ENCODE measurements around the gene SLC26A11.
"Not testable (repeated sequence)": the region's sequence is repeated elsewhere in the genome, so short reads cannot be mapped to it uniquely, and the experiment has no call there.

Gene SLC26A11

DNA sequence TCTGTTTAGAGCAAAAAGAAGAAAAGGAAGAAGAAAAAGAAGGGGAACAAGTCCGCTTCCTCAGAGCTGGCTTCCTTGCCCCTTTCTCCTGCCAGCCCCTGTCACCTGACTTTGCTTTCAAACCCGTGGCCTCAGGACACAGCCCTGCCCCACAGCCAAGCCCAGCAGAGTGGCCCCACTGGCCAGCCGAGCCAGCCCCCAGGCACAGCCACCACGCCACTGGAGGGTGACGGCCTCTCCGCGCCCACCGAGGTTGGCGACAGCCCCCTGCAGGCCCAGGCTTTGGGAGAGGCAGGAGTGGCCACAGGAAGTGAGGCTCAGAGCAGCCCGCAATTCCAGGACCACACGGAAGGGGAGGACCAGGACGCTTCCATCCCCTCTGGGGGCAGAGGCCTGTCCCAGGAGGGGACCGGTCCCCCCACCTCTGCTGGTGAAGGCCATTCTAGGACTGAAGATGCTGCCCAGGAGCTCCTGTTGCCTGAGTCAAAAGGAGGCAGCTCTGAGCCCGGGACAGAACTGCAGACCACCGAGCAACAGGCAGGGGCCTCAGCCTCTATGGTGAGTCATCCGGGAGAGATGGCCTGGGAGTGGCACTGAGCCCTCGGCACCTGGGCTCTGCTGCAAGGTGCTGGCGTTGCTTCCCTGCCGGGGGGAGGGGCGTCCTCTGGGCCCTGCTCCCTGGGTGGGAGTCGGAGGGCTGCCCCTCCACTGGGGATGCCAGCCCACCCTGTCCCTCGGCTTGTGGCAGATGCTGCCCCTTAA is 67.8 kb downstream of the SLC26A11 start:
- no peak for DNase-seq

DNA sequence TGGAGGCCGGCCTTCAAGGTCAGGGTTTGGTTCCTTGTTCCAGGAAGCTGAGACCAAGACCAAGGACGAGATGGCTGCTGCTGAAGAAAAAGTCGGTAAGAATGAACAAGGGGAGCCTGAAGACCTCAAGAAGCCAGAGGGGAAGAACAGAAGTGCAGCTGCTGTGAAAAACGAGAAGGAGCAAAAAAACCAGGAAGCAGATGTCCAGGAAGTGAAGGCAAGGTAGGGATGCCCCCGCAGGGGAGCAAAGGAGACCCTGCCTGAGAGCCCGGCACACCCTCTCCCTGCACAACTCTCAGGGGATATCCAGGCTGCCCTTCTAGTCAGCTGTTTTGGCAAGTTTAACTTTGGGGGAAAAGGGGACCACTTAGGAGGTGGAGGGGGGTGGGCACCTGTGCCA is 69.4 kb downstream of the SLC26A11 start:
- DNase-seq, result no peak

GRCh38 chr17:80290156-80290555 is 69.9 kb downstream of the SLC26A11 start:
- DNase-seq, result no peak

- no peak for DNase-seq
Observed at GRCh38 chr17:80291260-80291659, 71.0 kb downstream of the SLC26A11 start.

DNA sequence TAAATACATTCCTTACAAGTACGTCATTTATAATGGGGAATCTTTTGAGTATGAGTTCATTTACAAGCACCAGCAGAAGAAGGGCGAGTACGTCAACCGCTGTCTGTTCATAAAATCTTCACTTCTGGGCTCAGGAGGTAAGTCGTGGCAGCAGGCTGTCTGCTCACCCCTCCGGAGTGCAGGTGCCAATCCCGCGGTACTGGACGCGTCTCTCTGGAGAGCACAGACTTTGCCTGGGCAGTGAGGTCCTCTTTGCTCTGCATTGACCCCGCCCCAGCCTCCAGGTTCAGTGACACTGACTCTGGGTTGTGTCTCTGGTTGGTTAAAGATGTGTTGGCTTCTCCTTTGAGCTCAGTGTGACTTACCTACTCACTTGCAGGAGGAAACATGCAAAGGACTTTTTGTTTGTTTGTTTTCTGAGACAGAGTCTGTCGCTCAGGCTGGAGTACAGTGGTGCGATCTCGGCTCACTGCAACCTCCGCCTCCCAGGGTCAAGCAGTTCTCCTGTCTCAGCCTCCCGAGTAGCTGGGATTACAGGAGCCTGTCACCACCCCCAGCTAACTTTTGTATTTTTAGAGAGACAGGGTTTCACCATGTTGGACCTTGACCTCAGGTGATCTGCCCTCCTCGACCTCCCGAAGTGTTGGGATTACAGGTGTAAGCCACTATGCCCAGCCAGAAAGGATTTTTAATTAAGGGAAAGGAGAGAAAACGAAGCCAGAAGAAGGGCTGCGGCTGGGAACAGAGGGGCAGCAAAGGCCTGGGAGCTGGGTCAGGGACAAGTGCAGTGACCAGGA is 71.7 kb downstream of the SLC26A11 start:
- no peak for DNase-seq

GRCh38 chr17:80292521-80292971 is 72.3 kb downstream of the SLC26A11 start:
- no peak for DNase-seq

GRCh38 chr17:80294210-80294609 is 74.0 kb downstream of the SLC26A11 start:
- DNase-seq, result no peak

DNA sequence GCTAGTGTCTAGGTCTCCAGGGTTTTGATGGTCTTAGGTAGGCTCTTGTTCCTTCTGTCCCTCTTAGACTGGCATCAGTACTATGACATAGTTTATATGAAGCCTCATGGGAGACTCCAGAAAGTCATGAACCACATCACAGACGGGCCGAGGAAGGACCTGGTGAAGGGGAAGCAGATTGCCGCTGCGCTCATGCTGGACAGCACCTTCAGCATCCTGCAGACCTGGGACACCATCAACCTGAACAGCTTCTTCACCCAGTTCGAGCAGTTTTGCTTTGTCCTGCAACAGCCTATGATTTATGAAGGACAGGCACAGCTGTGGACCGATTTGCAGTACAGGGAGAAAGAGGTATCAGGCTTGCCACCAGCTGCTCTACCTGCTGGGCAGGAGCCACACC is 74.4 kb downstream of the SLC26A11 start:
- no peak for DNase-seq

DNA sequence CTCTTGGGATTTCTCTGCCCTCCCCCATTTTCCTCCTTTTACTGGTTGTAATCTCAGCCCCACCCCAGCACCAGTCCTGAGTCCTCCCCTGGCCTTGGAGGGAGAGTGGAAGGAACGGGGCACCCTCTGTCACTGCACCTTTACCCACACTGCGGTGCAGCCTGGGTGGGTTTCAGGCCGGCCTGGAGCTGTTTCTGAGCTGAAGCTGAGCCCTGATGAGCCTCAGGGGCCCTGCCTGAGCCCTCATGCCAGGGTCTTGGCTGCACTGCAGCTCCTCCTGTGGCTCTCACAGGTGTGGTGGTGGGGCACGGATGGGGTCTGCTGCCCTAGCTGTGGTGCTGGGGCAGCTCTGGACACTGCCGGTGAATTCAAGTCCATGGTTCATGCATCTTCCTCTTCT is 74.9 kb downstream of the SLC26A11 start:
- DNase-seq, result no peak

DNA sequence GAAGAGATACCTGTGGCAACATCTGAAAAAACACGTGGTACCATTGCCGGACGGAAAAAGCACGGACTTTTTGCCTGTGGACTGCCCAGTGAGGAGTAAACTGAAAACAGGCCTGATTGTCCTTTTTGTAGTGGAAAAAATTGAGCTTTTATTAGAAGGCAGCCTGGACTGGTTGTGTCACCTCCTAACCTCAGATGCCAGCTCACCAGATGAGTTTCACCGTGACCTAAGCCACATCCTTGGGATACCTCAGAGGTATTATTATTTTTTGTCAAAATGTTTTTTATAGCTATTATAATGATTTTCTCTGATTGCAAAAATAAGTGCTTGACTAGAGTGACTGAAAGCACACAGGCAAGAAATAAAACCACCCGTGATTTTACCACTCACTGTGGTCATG is 75.3 kb downstream of the SLC26A11 start:
- no peak for DNase-seq

DNA sequence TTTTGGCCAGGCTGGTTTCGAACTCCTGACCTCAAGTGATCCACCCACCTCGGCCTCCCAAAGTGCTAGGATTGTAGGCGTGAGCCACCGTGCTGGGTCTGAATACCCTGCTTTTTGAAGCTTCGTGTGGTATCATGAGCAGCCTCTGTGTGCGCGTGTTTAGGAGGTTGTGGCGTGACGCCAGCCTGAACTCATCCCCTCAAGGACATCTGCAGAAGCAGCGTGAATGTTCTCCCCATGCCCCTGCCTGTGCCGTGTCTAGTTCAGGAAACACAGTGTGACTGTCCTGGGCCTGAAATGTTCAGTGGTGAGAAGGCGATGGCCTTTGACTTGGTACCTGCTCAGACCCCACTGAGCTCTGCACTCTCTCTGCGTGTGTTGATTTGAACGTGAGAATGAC is 76.0 kb downstream of the SLC26A11 start:
- DNase-seq, result no peak

- DNase-seq, result no peak
Observed at GRCh38 chr17:80297996-80298560, 77.9 kb downstream of the SLC26A11 start.

DNA sequence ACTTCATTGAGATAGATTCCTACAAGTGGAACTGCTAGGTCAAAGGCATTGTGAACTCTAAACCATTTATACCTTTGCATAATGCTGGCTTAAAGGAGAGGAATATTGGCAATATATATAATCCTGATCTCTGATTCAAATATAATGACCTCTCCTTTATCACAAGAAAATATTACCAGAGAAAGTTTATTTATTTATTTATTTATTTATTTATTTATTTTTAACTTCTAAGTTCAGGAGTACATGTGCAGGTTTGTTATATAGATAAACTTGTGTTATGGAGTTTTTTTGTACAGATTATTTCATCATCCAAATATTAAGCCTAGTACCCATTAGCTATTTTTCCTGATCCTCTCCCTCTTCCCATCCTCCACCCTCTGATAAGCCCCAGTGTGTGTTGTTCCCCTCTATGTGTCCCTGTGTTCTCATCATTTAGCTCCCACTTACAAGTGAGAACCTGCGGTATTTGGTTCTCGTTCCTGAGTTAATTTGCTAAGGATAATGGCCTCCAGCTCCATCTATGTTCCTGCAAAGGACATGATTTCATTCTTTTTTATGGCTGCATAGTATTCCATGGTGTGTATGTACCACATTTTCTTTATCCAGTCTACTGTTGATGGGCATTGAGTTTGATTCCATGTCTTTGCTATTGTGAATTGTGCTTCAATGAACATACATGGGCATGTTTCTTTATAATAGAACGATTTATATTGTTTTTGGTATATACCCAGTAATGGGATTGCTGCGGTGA is 79.3 kb downstream of the SLC26A11 start:
- DNase-seq, result not testable (repeated sequence)

GRCh38 chr17:80300756-80301155 is 80.5 kb downstream of the SLC26A11 start:
- not testable (repeated sequence) for DNase-seq
